HPDE6-E6E7 (cell line): ENCODE data around the gene NEK1.
"Not testable (repeated sequence)": the region's sequence is repeated elsewhere in the genome, so short reads cannot be mapped to it uniquely, and the experiment has no call there.

ENCODE experiments used
- DNase-seq: peaks from one replicate; pipeline ENCODE4 v3.0.0; 2011; ENCODE audit warnings: missing footprints; ENCODE audit errors: extremely low spot score

Gene NEK1

DNA sequence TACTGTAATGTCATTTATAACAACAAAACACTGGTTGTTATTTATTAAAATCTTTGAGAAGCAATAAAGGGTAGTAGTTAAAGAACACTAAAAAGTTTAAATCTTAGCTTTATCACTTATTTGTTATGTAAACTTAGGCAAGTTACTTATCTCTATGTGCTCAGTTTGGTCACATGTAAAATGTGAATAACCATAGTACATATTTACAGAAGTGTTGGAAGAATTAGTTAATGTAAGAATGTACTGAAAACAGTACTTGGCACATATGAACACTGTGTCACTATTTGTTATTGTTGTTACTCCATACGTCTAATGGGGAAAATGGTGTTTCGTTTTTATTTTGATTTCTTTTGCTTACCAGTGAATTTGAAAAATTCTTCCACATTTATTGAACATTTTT lies 9.1 kb downstream of the NEK1 start:
- no peak for DNase-seq

DNA sequence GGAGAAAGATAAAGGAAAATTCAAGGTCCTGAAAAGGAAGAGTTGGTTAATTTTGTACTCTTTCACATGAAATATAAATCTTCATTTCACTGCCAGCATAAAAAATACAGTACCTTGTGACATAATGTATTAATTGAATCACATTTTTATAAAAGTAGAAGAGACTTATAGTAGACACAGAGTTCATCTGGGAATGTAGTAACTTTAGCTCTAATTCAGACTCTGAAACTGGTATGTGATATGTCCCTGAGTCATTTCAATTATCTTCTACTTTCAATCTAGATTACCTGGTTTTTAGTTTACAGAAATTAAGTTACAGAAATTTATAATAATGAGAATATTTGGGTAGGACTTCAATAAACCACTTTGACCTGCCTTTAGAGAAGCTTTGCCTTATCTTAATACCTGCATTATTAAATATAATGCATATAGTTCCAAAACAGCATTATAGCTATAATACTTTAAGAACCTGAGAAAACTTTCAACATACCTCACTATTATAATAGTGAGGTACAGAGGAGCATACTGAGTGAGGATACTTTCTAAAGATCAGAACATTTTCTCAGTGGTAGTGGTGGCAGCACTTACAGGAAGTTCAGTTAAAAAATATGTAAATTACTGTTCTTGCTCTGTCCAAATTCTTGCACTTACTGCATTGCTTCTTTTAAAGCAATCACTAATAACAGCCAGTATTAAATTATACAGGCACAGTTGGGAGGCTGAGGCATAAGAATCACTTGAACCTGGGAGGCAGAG lies 11.2 kb downstream of the NEK1 start:
- no peak for DNase-seq

DNA sequence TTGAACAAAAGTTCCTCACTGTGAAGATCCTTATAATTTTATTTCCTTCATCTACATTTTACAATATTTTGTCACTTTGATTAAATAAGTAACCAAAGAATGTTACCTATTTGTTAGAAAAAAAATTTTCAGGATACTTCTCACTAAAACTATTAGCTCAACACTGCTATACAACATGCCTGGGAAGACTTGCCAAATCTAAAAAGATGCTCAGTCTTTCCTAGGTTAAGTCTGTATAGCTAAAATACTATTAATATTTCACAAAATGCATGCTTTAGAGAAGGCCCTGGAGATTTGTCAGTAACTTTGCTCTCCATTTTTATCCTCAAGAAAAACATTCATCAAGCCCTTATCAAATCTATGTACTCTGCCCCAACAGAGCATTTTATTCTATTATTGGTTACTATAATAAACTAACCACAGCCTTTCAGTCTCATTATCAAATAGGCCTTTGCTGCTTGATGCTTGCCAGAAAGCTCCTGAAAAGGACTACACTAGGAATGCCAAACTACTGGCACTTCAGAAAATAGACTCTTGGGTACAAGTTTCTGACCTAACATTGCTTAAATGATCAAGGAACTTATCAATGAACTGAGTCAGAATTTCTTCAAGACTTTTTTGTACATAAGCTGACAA lies 17.7 kb downstream of the NEK1 start:
- DNase-seq = no peak

DNA sequence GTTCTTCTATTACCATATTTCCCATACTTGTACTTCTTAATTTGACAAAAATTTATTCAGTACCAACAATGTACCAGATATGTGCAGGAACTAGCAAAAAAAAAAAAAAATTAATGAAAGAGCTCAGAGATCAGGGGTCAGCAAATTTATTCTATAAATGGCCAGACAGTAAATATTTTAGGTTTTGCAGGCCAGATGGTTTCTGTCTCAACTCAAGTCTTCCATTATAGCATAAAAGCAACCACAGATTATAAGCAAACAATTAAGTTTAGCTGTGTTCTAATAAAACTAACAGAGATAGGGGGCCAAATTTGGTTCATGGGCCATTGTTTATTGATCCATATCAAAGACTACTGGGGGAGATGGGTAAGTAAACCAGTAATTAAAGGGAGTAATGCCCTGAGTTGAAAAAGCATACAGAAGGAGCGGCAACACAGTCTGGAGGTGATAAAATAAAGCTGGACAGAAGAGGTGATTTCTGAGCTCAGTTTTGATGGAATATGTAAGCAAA lies 19.3 kb downstream of the NEK1 start:
- no peak for DNase-seq

DNA sequence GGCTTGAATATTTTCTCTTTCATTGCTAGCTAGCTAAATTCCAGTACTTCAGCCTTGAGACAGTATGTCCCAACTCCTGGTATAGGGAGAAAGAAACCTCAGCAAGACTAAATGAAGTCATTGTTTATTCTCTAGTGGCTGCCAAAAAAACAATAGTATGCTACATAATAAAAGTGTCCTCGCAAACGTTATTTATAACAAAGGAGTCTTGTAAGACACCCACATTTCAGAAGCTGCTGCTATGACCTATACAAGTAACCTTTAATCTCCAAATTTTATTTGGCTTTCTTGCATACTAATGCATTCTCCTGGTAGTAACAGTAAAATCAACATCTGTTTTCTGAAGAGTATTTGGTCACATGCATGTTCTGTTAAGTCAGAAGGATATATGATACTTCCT lies 28.8 kb downstream of the NEK1 start:
- DNase-seq = no peak

DNA sequence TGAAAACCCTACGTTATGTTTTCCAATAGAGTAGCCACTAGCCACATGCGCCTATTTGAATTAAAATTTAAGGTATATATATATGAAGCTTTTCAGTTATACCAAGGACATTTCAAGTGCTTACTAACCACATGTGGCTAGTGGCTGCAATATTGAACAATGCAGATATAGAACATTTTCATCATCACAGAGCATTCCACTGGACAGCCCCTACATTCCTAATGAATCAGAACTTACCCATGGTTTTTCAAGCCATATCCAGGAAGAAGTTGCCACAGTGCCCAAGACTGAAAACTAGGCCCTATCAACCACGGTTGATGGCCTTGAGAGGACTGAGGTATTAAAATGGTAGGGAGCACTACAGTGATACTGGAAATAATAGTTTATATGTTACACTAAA lies 29.7 kb downstream of the NEK1 start:
- DNase-seq = no peak

DNA sequence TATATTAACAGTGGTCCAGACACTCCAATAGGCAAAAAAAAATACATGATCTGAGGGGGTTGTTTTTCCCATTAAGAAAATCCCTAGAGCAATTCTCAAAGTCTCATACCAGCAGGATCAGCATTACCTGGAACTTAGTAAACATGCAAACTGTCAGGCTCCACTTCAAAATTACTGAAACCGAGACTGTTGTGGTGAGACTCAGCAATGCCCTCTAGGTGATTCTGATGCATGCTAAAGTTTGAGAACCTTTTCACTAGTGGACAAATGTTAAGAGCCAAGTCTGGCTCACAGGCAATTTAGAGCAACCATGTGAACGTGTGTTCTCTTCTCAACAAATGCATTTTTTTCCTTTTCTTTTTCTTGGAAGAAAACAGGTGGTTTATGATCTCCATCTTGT lies 30.2 kb downstream of the NEK1 start:
- no peak for DNase-seq

DNA sequence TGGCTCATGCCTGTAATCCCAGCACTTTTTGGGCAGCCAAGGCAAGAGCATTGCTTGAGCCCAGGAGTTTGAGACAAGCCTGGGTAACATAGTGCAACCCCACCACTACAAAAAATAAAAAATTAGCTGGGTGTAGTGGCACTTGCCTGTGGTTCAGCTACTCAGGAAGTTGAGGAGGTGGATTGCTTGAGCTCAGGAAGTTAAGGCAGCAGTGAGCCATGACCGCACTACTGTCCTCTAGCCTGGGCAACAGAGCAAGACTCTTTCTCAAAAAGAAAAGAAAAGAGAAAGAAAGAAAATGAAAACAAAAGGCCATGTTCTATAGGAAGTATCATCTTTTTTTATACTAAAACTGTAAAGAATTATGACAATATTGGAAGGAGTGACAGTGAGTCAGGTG lies 38.5 kb downstream of the NEK1 start:
- DNase-seq = no peak

DNA sequence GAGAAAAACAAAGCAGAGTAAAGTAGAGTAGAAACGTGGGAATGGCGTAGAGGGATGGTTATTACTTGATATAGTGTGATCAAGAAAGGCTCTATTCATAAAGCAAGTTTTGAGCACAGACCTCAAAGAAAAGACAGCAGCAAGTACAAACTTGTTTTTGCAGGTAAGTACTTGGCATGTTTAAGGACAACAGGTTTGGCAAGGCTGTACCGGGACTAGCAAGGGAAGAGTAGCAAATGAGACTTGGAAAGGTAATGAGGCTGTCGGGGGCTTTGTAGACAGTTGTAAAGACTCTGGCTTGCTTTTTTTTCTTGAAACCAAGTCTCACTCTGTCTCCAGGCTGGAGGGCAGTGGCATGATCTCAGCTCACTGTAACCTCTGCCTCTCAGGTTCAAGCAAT lies 40.9 kb downstream of the NEK1 start:
- peak; percentile 55 for DNase-seq

DNA sequence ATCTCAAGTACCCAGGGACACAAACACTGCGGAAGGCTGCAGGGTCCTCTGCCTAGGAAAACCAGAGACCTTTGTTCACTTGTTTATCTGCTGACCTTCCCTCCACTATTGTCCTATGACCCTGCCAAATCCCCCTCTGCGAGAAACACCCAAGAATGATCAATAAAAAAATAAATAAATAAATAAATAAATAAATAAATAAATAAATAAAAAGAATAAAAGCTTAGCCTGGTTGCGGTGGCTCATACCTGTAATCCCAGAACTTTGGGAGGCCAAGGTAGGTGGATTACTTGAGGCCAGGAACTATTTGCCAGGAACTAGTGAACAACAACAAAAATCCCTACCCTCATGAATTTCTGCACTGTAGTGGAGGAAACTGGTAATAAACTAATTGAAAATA lies 41.4 kb downstream of the NEK1 start:
- DNase-seq = not testable (repeated sequence)

DNA sequence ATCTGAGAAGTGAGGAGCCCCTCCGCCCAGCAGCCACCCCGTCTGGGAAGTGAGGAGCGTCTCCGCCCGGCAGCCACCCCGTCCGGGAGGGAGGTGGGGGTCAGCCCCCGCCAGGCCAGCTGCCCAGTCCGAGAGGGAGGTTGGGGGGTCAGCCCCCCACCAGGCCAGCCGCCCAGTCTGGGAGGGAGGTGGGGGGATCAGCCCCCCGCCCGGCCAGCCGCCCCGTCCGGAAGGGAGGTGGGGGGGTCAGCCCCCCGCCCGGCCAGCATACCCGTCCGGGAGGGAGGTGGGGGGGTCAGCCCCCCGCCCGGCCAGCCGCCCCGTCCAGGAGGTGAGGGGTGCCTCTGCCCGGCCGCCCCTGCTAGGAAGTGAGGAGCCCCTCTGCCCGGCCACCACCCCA lies 42.1 kb downstream of the NEK1 start:
- not testable (repeated sequence) for DNase-seq

DNA sequence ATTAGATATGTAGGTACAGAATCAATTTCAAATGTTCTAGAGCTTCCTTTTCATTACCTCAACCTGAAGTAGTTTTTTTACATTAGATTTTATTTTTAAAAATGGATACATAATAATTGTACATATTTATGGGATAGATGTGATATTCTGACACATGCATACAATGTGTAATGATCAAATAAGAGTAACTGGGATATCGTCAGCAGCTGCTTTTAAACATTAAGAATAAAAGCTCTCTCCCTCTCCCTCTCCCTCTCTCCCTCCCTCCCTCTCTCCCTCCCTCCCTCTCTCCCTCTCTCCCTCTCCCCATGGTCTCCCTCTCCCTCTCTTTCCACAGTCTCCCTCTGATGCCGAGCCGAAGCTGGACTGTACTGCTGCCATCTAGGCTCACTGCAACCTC lies 43.2 kb downstream of the NEK1 start:
- DNase-seq = not testable (repeated sequence)

DNA sequence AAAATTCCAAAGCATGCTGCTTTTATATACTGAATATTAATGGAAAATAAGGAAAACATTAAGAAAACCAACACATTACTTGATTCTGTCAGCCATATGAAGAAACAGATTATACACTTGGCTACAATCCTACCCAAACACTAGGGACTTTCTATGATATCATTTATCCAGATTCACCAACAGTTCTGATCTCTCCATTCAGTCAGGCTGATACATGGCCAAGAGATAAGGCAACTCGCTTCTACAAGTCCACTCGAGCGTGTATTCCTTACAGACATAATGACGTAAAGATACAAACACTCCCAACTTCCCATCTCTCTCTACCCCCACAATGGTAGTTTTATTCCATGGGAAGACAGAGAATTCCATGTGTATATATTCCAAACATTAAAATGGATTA lies 44.5 kb downstream of the NEK1 start:
- no peak for DNase-seq

DNA sequence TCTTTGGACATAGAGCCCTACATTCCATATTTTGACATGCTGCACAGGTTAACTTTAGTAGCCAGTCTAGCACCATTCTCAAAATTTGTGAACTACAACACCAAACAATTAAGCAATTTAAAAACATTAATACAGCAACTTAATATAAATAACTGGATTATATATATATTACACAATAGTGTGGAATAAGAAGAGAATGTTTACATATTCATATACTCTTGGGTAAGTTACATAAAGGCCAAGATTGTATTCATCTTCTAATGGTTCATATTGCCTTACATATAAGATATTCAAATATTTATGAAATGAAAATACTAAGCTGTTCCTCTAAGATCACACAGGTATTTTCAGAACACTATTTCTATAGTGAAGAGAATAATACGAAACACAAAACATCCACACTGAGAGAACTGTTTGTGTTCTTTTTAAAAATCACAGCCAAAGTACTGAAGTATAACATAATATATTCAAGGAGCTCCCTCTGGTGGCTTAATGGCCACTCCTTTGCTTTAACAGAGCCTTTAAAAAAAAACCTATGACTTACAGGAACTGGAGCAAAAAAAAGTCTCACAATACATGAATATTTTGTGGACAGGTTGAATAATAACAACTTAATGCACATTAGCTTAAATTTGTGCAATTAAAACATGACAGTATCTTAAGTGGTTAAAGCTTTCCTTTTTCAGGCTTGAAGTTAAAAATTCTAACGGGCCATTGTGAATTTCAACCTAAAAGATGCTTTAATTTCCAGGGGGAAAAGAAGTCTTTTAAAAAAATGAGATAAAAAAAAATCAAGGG lies 46.2 kb downstream of the NEK1 start:
- peak; percentile 28 for DNase-seq

DNA sequence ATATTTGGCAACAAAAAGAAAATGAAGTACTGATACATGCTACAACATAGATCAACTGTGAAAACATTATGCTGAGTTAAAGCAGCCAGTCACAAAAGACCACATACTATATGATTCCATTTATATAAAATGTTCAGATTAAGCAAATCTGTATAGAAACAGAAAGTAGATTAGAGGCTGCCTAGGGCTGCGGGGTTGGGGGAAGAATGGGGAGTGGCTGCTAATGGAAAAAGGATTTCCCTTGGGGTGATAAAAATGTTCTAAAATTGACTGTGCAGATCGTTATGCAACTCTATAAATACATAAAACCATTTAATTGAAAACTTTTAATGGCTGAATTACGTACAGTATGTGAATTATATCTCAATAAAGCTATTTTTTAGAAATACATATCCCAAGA lies 46.8 kb downstream of the NEK1 start:
- no peak for DNase-seq

DNA sequence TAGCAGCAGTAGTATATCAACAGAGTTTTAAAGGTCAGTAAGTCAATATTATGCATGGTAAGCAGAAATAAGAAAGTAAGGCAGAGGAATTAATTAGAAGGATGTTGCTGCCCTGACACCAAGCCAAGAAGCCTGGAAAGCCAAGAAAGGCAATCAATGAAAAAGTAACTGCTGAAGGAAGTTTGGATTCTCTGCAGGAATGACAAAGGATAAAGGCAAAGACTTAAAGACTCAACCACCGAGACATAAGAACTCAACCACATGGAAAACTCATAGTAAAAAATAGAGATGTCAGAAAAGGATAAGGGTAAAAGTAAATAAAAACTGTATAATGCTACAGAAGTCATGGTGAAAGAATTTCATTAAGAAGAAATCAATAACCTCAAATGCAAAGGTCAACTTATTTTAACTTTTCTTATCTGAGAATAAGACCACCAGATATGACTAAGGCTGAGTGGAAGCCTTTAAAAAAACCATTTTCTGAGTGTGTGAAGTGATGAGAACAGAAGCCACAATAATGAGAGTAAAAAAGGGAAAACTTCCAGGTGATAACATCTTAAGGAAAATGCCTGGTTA lies 55.2 kb downstream of the NEK1 start:
- DNase-seq = no peak

DNA sequence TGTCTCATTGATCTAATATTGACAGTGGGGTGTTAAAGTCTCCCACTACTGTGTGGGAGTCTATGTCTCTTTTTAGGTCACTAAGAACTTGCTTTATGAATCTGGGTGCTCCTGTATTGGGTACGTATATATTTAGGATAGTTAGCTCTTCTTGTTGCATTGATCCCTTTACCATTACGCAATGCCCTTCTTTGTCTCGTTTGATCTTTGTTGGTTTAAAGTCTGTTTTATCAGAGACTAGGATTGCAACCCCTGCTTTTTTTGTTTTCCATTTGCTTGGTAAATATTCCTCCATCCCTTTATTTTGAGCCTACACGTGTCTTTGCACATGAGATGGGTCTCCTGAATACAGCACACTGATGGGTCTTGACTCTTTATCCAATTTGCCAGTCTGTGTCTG lies 65.8 kb downstream of the NEK1 start:
- DNase-seq = not testable (repeated sequence)

DNA sequence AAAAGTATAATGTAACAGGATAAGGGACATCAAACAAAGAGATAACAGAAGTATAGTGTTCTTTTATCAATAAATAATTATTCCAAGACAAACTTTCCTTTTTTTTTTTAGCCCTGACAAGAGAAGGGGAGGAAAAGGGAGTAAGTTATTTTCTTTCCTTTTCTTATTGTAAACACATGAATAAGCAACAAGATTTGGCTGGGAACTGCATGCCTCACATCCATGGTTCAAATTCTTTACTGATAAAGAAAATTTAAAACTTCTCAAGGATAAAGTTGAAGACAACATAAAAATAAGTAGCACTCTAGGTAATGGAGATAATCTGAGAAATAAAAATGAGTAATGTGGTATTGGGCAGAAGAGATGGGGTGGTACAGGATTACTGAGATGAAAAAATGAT lies 71.6 kb downstream of the NEK1 start:
- DNase-seq = no peak

DNA sequence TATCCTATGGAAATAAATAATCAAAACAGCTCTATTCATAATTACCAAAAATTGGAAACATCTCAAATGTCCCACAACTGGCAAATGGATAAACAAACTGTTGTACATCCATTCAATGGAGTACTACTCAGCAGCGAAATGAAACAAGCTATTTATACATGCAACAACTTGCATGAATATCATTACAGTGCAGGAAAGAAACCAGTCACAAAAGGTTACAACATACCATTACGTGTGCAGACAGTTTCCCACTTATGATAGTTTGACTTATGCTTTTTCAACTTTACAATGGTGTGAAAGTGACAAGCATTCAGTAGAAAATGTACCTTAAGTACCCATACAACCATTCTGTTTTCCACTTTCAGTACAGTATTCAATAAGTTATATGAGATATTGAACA lies 82.3 kb downstream of the NEK1 start:
- no peak for DNase-seq

DNA sequence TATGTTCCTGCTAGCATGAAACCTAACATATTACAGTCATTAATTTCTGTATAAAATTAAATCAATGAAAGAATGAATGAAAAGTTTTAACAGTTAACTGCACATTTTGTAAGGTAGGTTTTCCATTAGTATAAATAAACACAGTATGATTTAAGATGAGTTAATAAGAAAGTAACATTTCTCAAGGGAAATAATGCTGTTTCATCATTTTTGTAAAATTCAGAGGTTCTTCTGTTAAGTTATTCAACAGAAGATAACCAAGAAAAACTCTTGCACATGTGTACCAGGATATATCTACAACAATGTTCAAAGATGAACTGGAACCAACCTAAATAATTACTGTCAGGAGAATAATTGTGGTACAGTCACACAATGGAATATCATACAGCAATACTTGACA lies 88.6 kb downstream of the NEK1 start:
- DNase-seq = no peak

DNA sequence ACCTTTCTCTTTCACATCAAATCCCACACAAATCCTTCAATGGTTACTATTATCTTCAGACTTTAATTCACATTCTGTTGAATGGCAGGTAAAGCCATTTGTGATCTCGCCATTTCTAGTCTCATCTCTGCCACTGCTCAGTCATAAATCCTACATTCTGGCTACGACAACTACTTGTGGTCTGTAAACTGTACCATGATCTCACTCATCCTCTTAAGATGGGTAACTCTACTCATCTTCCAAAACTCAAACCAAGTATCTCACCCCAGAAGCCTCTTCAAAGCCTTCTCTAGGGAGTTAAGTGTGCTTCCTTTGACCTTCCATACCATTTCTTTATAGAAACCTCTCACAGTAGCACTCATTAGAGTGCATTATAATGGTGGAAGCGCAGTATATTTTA lies 101.8 kb downstream of the NEK1 start:
- DNase-seq = no peak

DNA sequence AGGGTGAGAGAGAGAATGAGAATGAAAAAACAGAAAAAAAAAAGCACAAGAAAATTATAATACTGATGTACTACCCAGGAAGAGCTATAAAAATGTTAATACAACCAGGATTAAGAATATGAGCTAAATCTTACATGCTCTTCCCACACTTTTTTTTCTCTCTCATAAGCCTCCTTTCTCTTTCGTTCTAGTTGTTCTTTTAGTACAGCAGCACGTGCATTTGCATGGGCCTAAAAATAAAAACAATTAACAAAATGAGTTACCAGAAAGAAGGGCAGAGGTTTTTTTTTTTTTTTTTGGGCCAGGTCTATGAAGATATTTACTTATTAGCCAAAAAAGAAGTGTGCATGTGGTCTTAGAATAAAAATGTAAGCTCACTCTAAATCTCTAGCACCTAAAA lies 105.5 kb downstream of the NEK1 start:
- DNase-seq = no peak
